Colonic mucosa (tissue), 4 donors: ENCODE results near the gene OBSCN. TPM values are rescaled to one million over a fixed set of nuclear protein-coding genes. Genes with fewer than 3 reads are reported as not detected.

Experiments
- DNase-seq: peaks from one replicate; pipeline ENCODE4 v3.0.0-alpha.2; 2020
- H3K27ac ChIP-seq: fragments of 200-600 bp; one replicate; pipeline ENCODE4 v1.8.0; 2021
- H3K27me3 ChIP-seq: fragments of 200-600 bp; one replicate; pipeline ENCODE4 v1.8.0; 2021
- H3K36me3 ChIP-seq: fragments of 200-600 bp; one replicate; pipeline ENCODE4 v1.8.0; 2021
- H3K4me1 ChIP-seq: fragments of 200-600 bp; one replicate; pipeline ENCODE4 v1.8.0; 2021; ENCODE audit warnings: mild to moderate bottlenecking
- H3K4me3 ChIP-seq: fragments of 200-600 bp; one replicate; pipeline ENCODE4 v1.8.0; 2021
- H3K9ac ChIP-seq, 2 donors: one replicate each; pipeline ENCODE4 v1.7.0; 2013; ENCODE audit warnings: control low read depth in 2 of 2, low read depth in 2 of 2, low read length in 2 of 2
- H3K9me3 ChIP-seq: fragments of 200-600 bp; one replicate; pipeline ENCODE4 v1.8.0; 2021
- CTCF ChIP-seq: fragments of 200-600 bp; IDR thresholded peaks from one replicate; pipeline ENCODE4 v1.8.0; 2022; ENCODE audit warnings: antibody characterized with exemption, mild to moderate bottlenecking
- intact Hi-C: fragments of 100-400 bp; cut with DNase I; formaldehyde crosslinking; loops from one replicate; pipeline ENCODE4 v1.14.1; 2022
- total RNA-seq, 2 donors: library from RNA; stranded (reverse); fragmentation: NEBNext Ultra II Directional in 1 of 2; extraction: Animal tissue kit (Norgen Biotek cat#: 25700) in 1 of 2; gene quantifications; one replicate each; pipeline ENCODE4 v1.2.1, GENCODE V29; 2021
- donor health status: healthy.
- donor health status: DM: no; HTN: no; CAD: no.
- donor health status: DM: no; HTN: no; CAD: no.

OBSCN gene
- total RNA-seq, 2 donors from 2014 or later: 3.6 to 7.9 TPM

- Histone ChIP-seq H3K36me3 (no peaks in the 10 kb centered on the region), H3K27ac (no peak overlapping the region), H3K9ac (no peak overlapping the region), H3K27me3 (no peaks in the 10 kb centered on the region), H3K4me3 (no peak overlapping the region), H3K9me3 (no peaks in the 10 kb centered on the region), H3K4me1 (no peaks in the 10 kb centered on the region)
- DNase-seq: no peak
- no peak for TF ChIP-seq CTCF
- intact Hi-C loops: no loop called here
Observed at GRCh38 chr1:228352677-228353481, 145.0 kb downstream of the OBSCN start.

- no peaks in the 10 kb centered on the region for H3K27me3 ChIP-seq
- H3K9me3 ChIP-seq: no peaks in the 10 kb centered on the region
- H3K9ac ChIP-seq: no peak overlapping the region
- TF ChIP-seq CTCF: no peak
- intact Hi-C loops: no loop called here
- H3K27ac ChIP-seq: no peak overlapping the region
- H3K36me3 ChIP-seq: no peaks in the 10 kb centered on the region
- H3K4me1 ChIP-seq: no peaks in the 10 kb centered on the region
- no peak overlapping the region for H3K4me3 ChIP-seq
- no peak for DNase-seq
Observed at GRCh38 chr1:228353601-228354371, 145.9 kb downstream of the OBSCN start.

GRCh38 chr1:228354390-228355320, 146.8 kb downstream of the OBSCN start:
- Histone ChIP-seq H3K9ac (no peak overlapping the region), H3K27me3 (no peaks in the 10 kb centered on the region), H3K4me1 (no peaks in the 10 kb centered on the region), H3K27ac (no peak overlapping the region), H3K36me3 (no peaks in the 10 kb centered on the region), H3K9me3 (no peaks in the 10 kb centered on the region), H3K4me3 (no peak overlapping the region)
- DNase-seq: no peak
- intact Hi-C loops: no loop called here
- TF ChIP-seq CTCF: no peak

- H3K4me3 ChIP-seq: no peak overlapping the region
- no peak for TF ChIP-seq CTCF
Observed at GRCh38 chr1:228356897-228357680, 149.2 kb downstream of the OBSCN start.

More at GRCh38 chr1:228356897-228357680, 149.2 kb downstream of the OBSCN start:
- intact Hi-C loops: no loop called here
- no peak overlapping the region for H3K9ac ChIP-seq
- H3K4me1 ChIP-seq: no peaks in the 10 kb centered on the region
- no peak overlapping the region for H3K27ac ChIP-seq
- H3K9me3 ChIP-seq: no peaks in the 10 kb centered on the region
- DNase-seq: no peak
- H3K27me3 ChIP-seq: no peaks in the 10 kb centered on the region
- no peaks in the 10 kb centered on the region for H3K36me3 ChIP-seq
